ENCODE data around the gene INSC. TPM values are rescaled to one million over a fixed set of nuclear protein-coding genes. Genes with fewer than 3 reads are reported as not detected.

Gene INSC
- total RNA-seq, 4 donors from 2014 or later, result 1.3 to 11.4 (median 2.6) TPM

DNA sequence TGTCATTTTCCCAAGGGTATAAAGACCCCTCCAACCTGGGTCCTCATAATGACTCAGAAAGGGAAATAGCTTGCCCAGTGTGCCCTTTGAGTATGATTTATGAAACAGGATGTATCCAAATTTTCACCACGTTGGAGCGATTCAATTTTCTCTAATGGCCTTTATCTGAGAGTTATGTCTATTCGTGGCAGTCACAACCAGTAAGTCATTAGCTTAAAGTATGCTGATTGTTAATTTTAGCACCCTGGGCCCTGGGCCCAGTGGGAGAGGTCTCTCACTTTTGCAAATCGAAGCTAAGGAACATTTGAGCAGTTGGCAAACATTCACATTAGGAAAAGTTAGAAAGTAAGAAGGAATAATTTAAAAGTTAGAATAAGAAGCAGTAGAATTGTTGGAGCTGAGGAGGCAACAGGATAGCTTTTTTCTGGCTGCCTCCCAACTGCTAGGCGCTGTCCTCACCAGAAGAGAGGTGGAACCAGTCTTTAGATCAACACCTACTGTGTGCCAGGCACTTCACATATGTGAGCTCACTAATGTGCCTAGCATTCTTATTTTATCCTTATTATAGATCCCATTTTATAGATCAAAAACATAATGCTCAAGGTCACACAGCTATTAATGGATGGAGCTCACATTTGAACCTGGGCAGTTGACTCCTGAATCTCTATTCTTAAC, 24.5 kb downstream of the INSC start:
- Histone ChIP-seq H3K9me3 (no peaks in the 10 kb centered on the region), H3K36me3 (no peaks in the 10 kb centered on the region), H3K4me1 (no peaks in the 10 kb centered on the region), H3K4me3 (no peak overlapping the region), H3K27ac (no peak overlapping the region), H3K27me3 (no peaks in the 10 kb centered on the region)
- no peak for ATAC-seq
- WGBS, 2 donors (ENCODE audit: low coverage in 1 of 2), result 25 to 65% methylated on average over 2 to 5 of the region's 5 CpGs
- TF ChIP-seq POLR2AphosphoS5 (IDR thresholded peaks at IDR 0.05) (no peak), EP300 (IDR thresholded peaks at IDR 0.05) (no peak), POLR2A (IDR thresholded peaks at IDR 0.05) (no peak)
- TF ChIP-seq, protein P1, sequence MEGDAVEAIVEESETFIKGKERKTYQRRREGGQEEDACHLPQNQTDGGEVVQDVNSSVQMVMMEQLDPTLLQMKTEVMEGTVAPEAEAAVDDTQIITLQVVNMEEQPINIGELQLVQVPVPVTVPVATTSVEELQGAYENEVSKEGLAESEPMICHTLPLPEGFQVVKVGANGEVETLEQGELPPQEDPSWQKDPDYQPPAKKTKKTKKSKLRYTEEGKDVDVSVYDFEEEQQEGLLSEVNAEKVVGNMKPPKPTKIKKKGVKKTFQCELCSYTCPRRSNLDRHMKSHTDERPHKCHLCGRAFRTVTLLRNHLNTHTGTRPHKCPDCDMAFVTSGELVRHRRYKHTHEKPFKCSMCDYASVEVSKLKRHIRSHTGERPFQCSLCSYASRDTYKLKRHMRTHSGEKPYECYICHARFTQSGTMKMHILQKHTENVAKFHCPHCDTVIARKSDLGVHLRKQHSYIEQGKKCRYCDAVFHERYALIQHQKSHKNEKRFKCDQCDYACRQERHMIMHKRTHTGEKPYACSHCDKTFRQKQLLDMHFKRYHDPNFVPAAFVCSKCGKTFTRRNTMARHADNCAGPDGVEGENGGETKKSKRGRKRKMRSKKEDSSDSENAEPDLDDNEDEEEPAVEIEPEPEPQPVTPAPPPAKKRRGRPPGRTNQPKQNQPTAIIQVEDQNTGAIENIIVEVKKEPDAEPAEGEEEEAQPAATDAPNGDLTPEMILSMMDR (IDR thresholded peaks at IDR 0.05), result no peak

- no peak for TF ChIP-seq POLR2AphosphoS5 (IDR thresholded peaks at IDR 0.05)
- no peak for TF ChIP-seq POLR2A (IDR thresholded peaks at IDR 0.05)
- no peak for TF ChIP-seq EP300 (IDR thresholded peaks at IDR 0.05)
- TF ChIP-seq, protein P1 (IDR thresholded peaks at IDR 0.05), result no peak
- H3K4me3 ChIP-seq, result no peak overlapping the region
- H3K27ac ChIP-seq, result no peak overlapping the region
- no peaks in the 10 kb centered on the region for H3K9me3 ChIP-seq
- WGBS, 2 donors (ENCODE audit: low coverage in 1 of 2), result 96 to 100% methylated on average over 2 to 3 of the region's 4 CpGs
- H3K36me3 ChIP-seq, result no peaks in the 10 kb centered on the region
- ATAC-seq, result no peak
- no peaks in the 10 kb centered on the region for H3K4me1 ChIP-seq
- H3K27me3 ChIP-seq, result no peaks in the 10 kb centered on the region
These were observed 25.4 kb downstream of the INSC start for GRCh38 chr11:15139958-15140659.

- WGBS, 2 donors (ENCODE audit: low coverage in 1 of 2), result 86 to 100% methylated on average over 1 to 2 of the region's 3 CpGs
- Histone ChIP-seq H3K4me1 (no peaks in the 10 kb centered on the region), H3K27me3 (no peaks in the 10 kb centered on the region), H3K9me3 (no peaks in the 10 kb centered on the region), H3K27ac (no peak overlapping the region), H3K4me3 (no peak overlapping the region), H3K36me3 (no peaks in the 10 kb centered on the region)
- no peak for ATAC-seq
- TF ChIP-seq POLR2A (IDR thresholded peaks at IDR 0.05), result no peak
- TF ChIP-seq POLR2AphosphoS5 (IDR thresholded peaks at IDR 0.05), result no peak
- TF ChIP-seq EP300 (IDR thresholded peaks at IDR 0.05), result no peak
These were observed 26.7 kb downstream of the INSC start for GRCh38 chr11:15141381-15141780.

DNA sequence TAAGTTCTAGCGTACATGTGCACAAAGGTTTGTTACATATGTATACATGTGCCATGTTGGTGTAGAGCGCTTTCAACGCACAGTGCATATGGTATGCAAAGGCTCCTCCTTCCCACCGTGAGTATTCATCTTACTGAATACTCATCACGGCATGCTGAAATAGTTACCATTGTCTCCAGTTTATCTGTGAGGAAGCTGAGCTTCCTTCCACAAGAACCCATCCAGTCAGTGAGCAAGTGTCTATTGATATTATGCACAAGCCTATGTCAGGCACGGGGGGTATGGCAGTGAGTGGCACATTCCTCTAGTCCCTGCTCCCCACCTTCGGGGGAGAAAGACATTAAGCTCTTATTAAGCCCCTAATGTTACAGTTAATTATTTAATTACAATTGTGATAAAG, 28.1 kb downstream of the INSC start:
- WGBS, 2 donors (ENCODE audit: low coverage in 1 of 2), result 67% methylated on average over 6 to 7 of the region's 7 CpGs
- TF ChIP-seq POLR2AphosphoS5 (IDR thresholded peaks at IDR 0.05) (no peak), EP300 (IDR thresholded peaks at IDR 0.05) (no peak), POLR2A (IDR thresholded peaks at IDR 0.05) (no peak)
- TF ChIP-seq, protein P1 (IDR thresholded peaks at IDR 0.05), result no peak
- no peaks in the 10 kb centered on the region for H3K4me1 ChIP-seq

DNA sequence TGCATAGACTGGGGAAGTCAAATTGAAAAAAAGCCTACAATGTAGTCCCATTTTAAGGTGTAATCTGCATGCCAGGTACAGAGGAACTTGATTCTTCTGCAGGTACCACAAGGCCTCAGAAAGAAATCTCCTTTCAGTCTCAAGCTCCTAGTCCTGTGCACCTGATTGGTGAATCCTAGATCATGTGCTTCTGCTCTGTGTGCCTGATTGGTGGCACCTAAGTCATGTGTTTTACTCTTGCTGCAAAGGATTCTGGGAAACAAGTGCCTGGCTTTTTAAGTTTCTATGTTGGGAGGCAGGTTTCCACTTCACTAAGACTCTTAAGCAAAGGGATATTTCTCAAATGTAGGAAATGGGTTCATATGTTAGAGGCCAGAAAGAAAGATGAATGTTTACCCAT, 29.1 kb downstream of the INSC start:
- H3K4me1 ChIP-seq, result no peaks in the 10 kb centered on the region
- no peaks in the 10 kb centered on the region for H3K27me3 ChIP-seq
- H3K36me3 ChIP-seq, result no peaks in the 10 kb centered on the region
- no peak for ATAC-seq
- H3K4me3 ChIP-seq, result no peak overlapping the region
- H3K9me3 ChIP-seq, result no peaks in the 10 kb centered on the region
- H3K27ac ChIP-seq, result no peak overlapping the region
- no peak for TF ChIP-seq POLR2A (IDR thresholded peaks at IDR 0.05)
- TF ChIP-seq EP300 (IDR thresholded peaks at IDR 0.05), result no peak
- no peak for TF ChIP-seq POLR2AphosphoS5 (IDR thresholded peaks at IDR 0.05)
- TF ChIP-seq, protein P1 (IDR thresholded peaks at IDR 0.05), result no peak

More for the DNA sequence above, 28.1 kb downstream of the INSC start:
- H3K36me3 ChIP-seq, result no peaks in the 10 kb centered on the region
- no peaks in the 10 kb centered on the region for H3K9me3 ChIP-seq
- ATAC-seq, result no peak
- no peak overlapping the region for H3K27ac ChIP-seq
- H3K27me3 ChIP-seq, result no peaks in the 10 kb centered on the region
- no peak overlapping the region for H3K4me3 ChIP-seq

Measured in gastroesophageal sphincter (tissue), 4 donors.